GM23338 (cell line): ENCODE results near the gene MINDY4. TPM values are rescaled to one million over a fixed set of nuclear protein-coding genes. Genes with fewer than 3 reads are reported as not detected.

ENCODE experiments used
- ATAC-seq: fragments of 200-7000 bp; cut with Tn5 transposase; 3 replicates; pipeline ENCODE4 v1.9.1; 2020
- DNase-seq: peaks from one replicate; pipeline ENCODE4 v3.0.0-alpha.2; 2015; ENCODE audit warnings: low spot score
- H2AFZ ChIP-seq: fragments of 200-600 bp; sonication (generic); 2 replicates; pipeline ENCODE4 v1.8.0; 2016; ENCODE audit warnings: antibody characterized with exemption, mild to moderate bottlenecking, moderate library complexity
- H3F3A ChIP-seq: fragments of 200-600 bp; sonication (generic); replicated peaks from 2 replicates; pipeline ENCODE4 v1.8.0; 2017; ENCODE audit warnings: antibody characterized with exemption, mixed run types, low read depth
- H3K27ac ChIP-seq: fragments of 200-600 bp; sonication (generic); 2 replicates; pipeline ENCODE4 v1.6.1; 2016; ENCODE audit warnings: low read depth
- H3K27me3 ChIP-seq: fragments of 200-600 bp; sonication (generic); 2 replicates; pipeline ENCODE4 v1.8.0; 2016; ENCODE audit warnings: mild to moderate bottlenecking, mixed run types, moderate library complexity; ENCODE audit not compliant: insufficient read depth
- H3K36me3 ChIP-seq: fragments of 200-600 bp; sonication (generic); 2 replicates; pipeline ENCODE4 v1.8.0; 2016; ENCODE audit warnings: mild to moderate bottlenecking; ENCODE audit not compliant: insufficient read depth
- H3K4me1 ChIP-seq: fragments of 200-600 bp; sonication (generic); 2 replicates; pipeline ENCODE4 v1.8.0; 2016; ENCODE audit warnings: mild to moderate bottlenecking, moderate library complexity; ENCODE audit not compliant: insufficient read depth
- H3K4me2 ChIP-seq: fragments of 200-600 bp; sonication (generic); 2 replicates; pipeline ENCODE4 v1.7.1; 2017; ENCODE audit warnings: mixed run types
- H3K4me3 ChIP-seq: fragments of 200-600 bp; sonication (generic); 2 replicates; pipeline ENCODE4 v1.6.1; 2016; ENCODE audit warnings: mixed run types
- H3K79me2 ChIP-seq: fragments of 200-600 bp; sonication (generic); replicated peaks from 2 replicates; pipeline ENCODE4 v1.8.0; 2017; ENCODE audit warnings: mild to moderate bottlenecking; ENCODE audit not compliant: insufficient read depth
- H3K9me2 ChIP-seq: fragments of 200-600 bp; sonication (generic); 2 replicates; pipeline ENCODE4 v1.8.0; 2017; ENCODE audit not compliant: insufficient read depth
- H4K20me1 ChIP-seq: fragments of 200-600 bp; sonication (generic); replicated peaks from 2 replicates; pipeline ENCODE4 v1.8.0; 2017; ENCODE audit warnings: mild to moderate bottlenecking; ENCODE audit not compliant: insufficient read depth
- H3K27ac Mint-ChIP-seq: 2 replicates; pipeline ENCODE4 v1.8.0; 2020; ENCODE audit warnings: inconsistent platforms, mild to moderate bottlenecking, moderate library complexity, mixed read lengths
- H3K27me3 Mint-ChIP-seq: 3 replicates; pipeline ENCODE4 v1.8.0; 2022; ENCODE audit warnings: low read depth, mild to moderate bottlenecking, moderate library complexity, mixed read lengths, inconsistent platforms; ENCODE audit not compliant: insufficient read depth, poor library complexity
- H3K36me3 Mint-ChIP-seq: 3 replicates; pipeline ENCODE4 v1.8.0; 2021; ENCODE audit warnings: low read depth, mild to moderate bottlenecking, inconsistent platforms, moderate library complexity, mixed read lengths
- H3K4me1 Mint-ChIP-seq: 3 replicates; pipeline ENCODE4 v1.8.0; 2020; ENCODE audit warnings: mild to moderate bottlenecking, inconsistent platforms, mixed read lengths
- H3K4me3 Mint-ChIP-seq: 3 replicates; pipeline ENCODE4 v1.8.0; 2021; ENCODE audit warnings: moderate library complexity, mild to moderate bottlenecking, inconsistent platforms, mixed read lengths
- H3K9me3 Mint-ChIP-seq: 3 replicates; pipeline ENCODE4 v1.8.0; 2020; ENCODE audit warnings: moderate library complexity, mild to moderate bottlenecking, inconsistent platforms, mixed read lengths
- CREB1 ChIP-seq: fragments of 250-450 bp; sonication (Bioruptor Pico); IDR thresholded peaks from 2 replicates; pipeline ENCODE4 v1.5.0; 2020; ENCODE audit warnings: low read depth, mild to moderate bottlenecking, moderate library complexity
- EZH2 ChIP-seq: fragments of 200-600 bp; sonication (generic); IDR thresholded peaks from one replicate; pipeline ENCODE4 v1.8.0; 2017; ENCODE audit warnings: antibody characterized with exemption, mild to moderate bottlenecking, low read depth; ENCODE audit not compliant: unreplicated experiment
- EZH2phosphoT487 ChIP-seq: fragments of 200-600 bp; sonication (generic); IDR thresholded peaks from one replicate; pipeline ENCODE4 v1.8.1; 2018; ENCODE audit warnings: antibody characterized with exemption; ENCODE audit not compliant: unreplicated experiment
- JUNB ChIP-seq: IDR thresholded peaks from one replicate; pipeline ENCODE4 v1.6.1; 2016; ENCODE audit warnings: antibody characterized with exemption; ENCODE audit not compliant: unreplicated experiment
- NANOG ChIP-seq: IDR thresholded peaks from 2 replicates; pipeline ENCODE4 v1.6.1; 2016; ENCODE audit warnings: antibody characterized with exemption, borderline replicate concordance
- POLR2AphosphoS5 ChIP-seq: IDR thresholded peaks from 2 replicates; pipeline ENCODE4 v1.6.1; 2016; ENCODE audit warnings: antibody characterized with exemption, low read depth
- STAT1 ChIP-seq: IDR thresholded peaks from one replicate; pipeline ENCODE4 v1.6.1; 2016; ENCODE audit warnings: antibody characterized with exemption; ENCODE audit not compliant: unreplicated experiment
- ZNF114 ChIP-seq: fragments of 250-450 bp; sonication (Bioruptor Pico); IDR thresholded peaks from 2 replicates; pipeline ENCODE4 v1.5.0; 2020; ENCODE audit warnings: mild to moderate bottlenecking, moderate library complexity
- ZNF331 ChIP-seq: fragments of 250-450 bp; sonication (Bioruptor Pico); IDR thresholded peaks from 2 replicates; pipeline ENCODE4 v1.5.0; 2020; ENCODE audit warnings: low read depth, mild to moderate bottlenecking, moderate library complexity
- polyA plus RNA-seq: library from polyadenylated mRNA; unstranded; fragments of >200 nt; fragmentation: Nextera tagmentation; extraction: Ambion mirVana; gene quantifications from 2 replicates; pipeline ENCODE4 v1.2.1, GENCODE V29; 2016
- total RNA-seq: library from RNA; depleted of rRNA; stranded (reverse); fragments of >200 nt; shearing (Covaris generic); gene quantifications from 2 replicates; pipeline ENCODE4 v1.2.3, GENCODE V29; 2014
- TF ChIP-seq, protein P1 (sequence below): IDR thresholded peaks from 2 replicates; pipeline ENCODE4 v1.6.1; 2016; ENCODE audit warnings: antibody characterized with exemption
- TF ChIP-seq, protein P2 (sequence below), 2 experiments: fragments of 200-600 bp in 1 of 2; sonication (generic) in 1 of 2; conservative IDR thresholded peaks; 2 replicates each; pipeline versions ENCODE4 v1.5.1 to v1.6.1; 2016 to 2017; ENCODE audit warnings: antibody characterized with exemption in 2 of 2, low read depth in 2 of 2, mild to moderate bottlenecking in 2 of 2, moderate library complexity in 1 of 2
- TF ChIP-seq, protein P3 (sequence below): IDR thresholded peaks from one replicate; pipeline ENCODE4 v1.6.1; 2018; ENCODE audit warnings: antibody characterized with exemption; ENCODE audit not compliant: unreplicated experiment
- TF ChIP-seq, protein P4 (sequence below): fragments of 250-450 bp; sonication (Bioruptor Pico); IDR thresholded peaks from 2 replicates; pipeline ENCODE4 v1.5.0; 2020; ENCODE audit warnings: mild to moderate bottlenecking, moderate library complexity

MINDY4 gene
- total and polyA plus RNA-seq, 2 experiments from 2014 or later = 1.7 to 4.4 TPM

DNA sequence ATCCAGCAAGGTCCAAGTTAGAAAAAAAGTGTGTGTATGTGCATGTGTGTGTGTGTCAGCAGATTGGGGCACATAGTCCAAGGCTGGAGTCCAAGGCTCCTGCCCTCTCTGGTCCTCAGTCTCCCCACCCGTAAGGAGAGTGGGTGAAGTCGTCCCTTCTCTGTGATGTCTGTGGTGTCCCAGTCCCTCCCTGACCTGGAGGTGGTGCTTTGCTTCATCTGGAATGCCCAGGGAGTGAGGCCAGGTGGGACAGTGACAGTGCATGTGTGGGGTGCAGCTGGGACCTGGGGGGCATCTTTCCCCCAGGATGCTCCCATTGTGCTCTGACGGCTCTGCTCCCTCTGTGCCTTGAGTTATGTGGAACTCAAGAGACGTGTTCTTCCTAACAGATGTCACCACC, 158.5 kb downstream of the MINDY4 start:
- H3K79me2 ChIP-seq = no peaks in the 10 kb centered on the region
- H3K27ac ChIP-seq = no peak overlapping the region
- H2AFZ ChIP-seq = no peak overlapping the region
- H3K27me3 ChIP-seq = no peaks in the 10 kb centered on the region
- ATAC-seq (no peak), DNase-seq (no peak)
- H3K4me3 ChIP-seq = no peak overlapping the region
- H3F3A ChIP-seq = no peaks in the 10 kb centered on the region
- Mint-ChIP-seq H3K27ac (no peak overlapping the region), H3K4me1 (peaks cover 7% of the 10 kb centered on the region; the same call in 2 of the 3 replicates), H3K36me3 (no peaks in the 10 kb centered on the region), H3K4me3 (no peak overlapping the region), H3K9me3 (no peaks in the 10 kb centered on the region), H3K27me3 (peaks cover 8% of the 10 kb centered on the region)
- no peaks in the 10 kb centered on the region for H3K36me3 ChIP-seq
- H3K4me2 ChIP-seq = no peak overlapping the region
- H3K9me2 ChIP-seq = peaks cover 6% of the 10 kb centered on the region; the same call in 1 of the 2 replicates
- H4K20me1 ChIP-seq = no peaks in the 10 kb centered on the region
- H3K4me1 ChIP-seq = 0 out of 2 replicates have a peak, but pooled peaks cover 6% of the 10 kb centered on the region
- no peak for TF ChIP-seq ZNF114 (CRISPR knock-in tag)
- TF ChIP-seq ZNF331 (CRISPR knock-in tag) = no peak
- TF ChIP-seq, protein P1, sequence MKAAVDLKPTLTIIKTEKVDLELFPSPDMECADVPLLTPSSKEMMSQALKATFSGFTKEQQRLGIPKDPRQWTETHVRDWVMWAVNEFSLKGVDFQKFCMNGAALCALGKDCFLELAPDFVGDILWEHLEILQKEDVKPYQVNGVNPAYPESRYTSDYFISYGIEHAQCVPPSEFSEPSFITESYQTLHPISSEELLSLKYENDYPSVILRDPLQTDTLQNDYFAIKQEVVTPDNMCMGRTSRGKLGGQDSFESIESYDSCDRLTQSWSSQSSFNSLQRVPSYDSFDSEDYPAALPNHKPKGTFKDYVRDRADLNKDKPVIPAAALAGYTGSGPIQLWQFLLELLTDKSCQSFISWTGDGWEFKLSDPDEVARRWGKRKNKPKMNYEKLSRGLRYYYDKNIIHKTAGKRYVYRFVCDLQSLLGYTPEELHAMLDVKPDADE = no peak
- TF ChIP-seq, protein P2, sequence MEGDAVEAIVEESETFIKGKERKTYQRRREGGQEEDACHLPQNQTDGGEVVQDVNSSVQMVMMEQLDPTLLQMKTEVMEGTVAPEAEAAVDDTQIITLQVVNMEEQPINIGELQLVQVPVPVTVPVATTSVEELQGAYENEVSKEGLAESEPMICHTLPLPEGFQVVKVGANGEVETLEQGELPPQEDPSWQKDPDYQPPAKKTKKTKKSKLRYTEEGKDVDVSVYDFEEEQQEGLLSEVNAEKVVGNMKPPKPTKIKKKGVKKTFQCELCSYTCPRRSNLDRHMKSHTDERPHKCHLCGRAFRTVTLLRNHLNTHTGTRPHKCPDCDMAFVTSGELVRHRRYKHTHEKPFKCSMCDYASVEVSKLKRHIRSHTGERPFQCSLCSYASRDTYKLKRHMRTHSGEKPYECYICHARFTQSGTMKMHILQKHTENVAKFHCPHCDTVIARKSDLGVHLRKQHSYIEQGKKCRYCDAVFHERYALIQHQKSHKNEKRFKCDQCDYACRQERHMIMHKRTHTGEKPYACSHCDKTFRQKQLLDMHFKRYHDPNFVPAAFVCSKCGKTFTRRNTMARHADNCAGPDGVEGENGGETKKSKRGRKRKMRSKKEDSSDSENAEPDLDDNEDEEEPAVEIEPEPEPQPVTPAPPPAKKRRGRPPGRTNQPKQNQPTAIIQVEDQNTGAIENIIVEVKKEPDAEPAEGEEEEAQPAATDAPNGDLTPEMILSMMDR (conservative IDR thresholded peaks at IDR 0.05; ENCODE audit: low read depth in 2 of 2) = no peak
- no peak for TF ChIP-seq POLR2AphosphoS5
- TF ChIP-seq, protein P3, sequence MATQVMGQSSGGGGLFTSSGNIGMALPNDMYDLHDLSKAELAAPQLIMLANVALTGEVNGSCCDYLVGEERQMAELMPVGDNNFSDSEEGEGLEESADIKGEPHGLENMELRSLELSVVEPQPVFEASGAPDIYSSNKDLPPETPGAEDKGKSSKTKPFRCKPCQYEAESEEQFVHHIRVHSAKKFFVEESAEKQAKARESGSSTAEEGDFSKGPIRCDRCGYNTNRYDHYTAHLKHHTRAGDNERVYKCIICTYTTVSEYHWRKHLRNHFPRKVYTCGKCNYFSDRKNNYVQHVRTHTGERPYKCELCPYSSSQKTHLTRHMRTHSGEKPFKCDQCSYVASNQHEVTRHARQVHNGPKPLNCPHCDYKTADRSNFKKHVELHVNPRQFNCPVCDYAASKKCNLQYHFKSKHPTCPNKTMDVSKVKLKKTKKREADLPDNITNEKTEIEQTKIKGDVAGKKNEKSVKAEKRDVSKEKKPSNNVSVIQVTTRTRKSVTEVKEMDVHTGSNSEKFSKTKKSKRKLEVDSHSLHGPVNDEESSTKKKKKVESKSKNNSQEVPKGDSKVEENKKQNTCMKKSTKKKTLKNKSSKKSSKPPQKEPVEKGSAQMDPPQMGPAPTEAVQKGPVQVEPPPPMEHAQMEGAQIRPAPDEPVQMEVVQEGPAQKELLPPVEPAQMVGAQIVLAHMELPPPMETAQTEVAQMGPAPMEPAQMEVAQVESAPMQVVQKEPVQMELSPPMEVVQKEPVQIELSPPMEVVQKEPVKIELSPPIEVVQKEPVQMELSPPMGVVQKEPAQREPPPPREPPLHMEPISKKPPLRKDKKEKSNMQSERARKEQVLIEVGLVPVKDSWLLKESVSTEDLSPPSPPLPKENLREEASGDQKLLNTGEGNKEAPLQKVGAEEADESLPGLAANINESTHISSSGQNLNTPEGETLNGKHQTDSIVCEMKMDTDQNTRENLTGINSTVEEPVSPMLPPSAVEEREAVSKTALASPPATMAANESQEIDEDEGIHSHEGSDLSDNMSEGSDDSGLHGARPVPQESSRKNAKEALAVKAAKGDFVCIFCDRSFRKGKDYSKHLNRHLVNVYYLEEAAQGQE = no peak
- TF ChIP-seq STAT1 = no peak
- no peak for TF ChIP-seq EZH2phosphoT487
- no peak for TF ChIP-seq EZH2
- no peak for TF ChIP-seq JUNB
- TF ChIP-seq CREB1 = no peak
- no peak for TF ChIP-seq NANOG
- TF ChIP-seq, protein P4, sequence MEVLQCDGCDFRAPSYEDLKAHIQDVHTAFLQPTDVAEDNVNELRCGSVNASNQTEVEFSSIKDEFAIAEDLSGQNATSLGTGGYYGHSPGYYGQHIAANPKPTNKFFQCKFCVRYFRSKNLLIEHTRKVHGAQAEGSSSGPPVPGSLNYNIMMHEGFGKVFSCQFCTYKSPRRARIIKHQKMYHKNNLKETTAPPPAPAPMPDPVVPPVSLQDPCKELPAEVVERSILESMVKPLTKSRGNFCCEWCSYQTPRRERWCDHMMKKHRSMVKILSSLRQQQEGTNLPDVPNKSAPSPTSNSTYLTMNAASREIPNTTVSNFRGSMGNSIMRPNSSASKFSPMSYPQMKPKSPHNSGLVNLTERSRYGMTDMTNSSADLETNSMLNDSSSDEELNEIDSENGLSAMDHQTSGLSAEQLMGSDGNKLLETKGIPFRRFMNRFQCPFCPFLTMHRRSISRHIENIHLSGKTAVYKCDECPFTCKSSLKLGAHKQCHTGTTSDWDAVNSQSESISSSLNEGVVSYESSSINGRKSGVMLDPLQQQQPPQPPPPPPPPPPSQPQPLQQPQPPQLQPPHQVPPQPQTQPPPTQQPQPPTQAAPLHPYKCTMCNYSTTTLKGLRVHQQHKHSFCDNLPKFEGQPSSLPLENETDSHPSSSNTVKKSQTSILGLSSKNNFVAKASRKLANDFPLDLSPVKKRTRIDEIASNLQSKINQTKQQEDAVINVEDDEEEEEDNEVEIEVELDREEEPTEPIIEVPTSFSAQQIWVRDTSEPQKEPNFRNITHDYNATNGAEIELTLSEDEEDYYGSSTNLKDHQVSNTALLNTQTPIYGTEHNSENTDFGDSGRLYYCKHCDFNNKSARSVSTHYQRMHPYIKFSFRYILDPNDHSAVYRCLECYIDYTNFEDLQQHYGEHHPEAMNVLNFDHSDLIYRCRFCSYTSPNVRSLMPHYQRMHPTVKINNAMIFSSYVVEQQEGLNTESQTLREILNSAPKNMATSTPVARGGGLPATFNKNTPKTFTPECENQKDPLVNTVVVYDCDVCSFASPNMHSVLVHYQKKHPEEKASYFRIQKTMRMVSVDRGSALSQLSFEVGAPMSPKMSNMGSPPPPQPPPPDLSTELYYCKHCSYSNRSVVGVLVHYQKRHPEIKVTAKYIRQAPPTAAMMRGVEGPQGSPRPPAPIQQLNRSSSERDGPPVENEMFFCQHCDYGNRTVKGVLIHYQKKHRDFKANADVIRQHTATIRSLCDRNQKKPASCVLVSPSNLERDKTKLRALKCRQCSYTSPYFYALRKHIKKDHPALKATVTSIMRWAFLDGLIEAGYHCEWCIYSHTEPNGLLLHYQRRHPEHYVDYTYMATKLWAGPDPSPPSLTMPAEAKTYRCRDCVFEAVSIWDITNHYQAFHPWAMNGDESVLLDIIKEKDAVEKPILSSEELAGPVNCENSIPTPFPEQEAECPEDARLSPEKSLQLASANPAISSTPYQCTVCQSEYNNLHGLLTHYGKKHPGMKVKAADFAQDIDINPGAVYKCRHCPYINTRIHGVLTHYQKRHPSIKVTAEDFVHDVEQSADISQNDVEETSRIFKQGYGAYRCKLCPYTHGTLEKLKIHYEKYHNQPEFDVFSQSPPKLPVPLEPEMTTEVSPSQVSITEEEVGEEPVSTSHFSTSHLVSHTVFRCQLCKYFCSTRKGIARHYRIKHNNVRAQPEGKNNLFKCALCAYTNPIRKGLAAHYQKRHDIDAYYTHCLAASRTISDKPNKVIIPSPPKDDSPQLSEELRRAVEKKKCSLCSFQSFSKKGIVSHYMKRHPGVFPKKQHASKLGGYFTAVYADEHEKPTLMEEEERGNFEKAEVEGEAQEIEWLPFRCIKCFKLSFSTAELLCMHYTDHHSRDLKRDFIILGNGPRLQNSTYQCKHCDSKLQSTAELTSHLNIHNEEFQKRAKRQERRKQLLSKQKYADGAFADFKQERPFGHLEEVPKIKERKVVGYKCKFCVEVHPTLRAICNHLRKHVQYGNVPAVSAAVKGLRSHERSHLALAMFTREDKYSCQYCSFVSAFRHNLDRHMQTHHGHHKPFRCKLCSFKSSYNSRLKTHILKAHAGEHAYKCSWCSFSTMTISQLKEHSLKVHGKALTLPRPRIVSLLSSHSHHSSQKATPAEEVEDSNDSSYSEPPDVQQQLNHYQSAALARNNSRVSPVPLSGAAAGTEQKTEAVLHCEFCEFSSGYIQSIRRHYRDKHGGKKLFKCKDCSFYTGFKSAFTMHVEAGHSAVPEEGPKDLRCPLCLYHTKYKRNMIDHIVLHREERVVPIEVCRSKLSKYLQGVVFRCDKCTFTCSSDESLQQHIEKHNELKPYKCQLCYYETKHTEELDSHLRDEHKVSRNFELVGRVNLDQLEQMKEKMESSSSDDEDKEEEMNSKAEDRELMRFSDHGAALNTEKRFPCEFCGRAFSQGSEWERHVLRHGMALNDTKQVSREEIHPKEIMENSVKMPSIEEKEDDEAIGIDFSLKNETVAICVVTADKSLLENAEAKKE (CRISPR knock-in tag) = no peak
